ENCODE data around the gene ILDR1.
A peak's percentile ranks its signal among the peaks of the same experiment; 100 is the strongest.
"Not testable (repeated sequence)": the region's sequence is repeated elsewhere in the genome, so short reads cannot be mapped to it uniquely, and the experiment has no call there.

ILDR1 gene

GRCh38 chr3:122055215-122055614, 33.2 kb upstream of the ILDR1 start, which contains the start of gene CD86:
TSS of gene CD86 (plus strand) at chr3:122055362. CDS start at chr3:122055490, 128 bp downstream.
- peaks cover 15% of the 10 kb centered on the region for H3K4me1 ChIP-seq (ENCODE audit: low read length)
- no peak within 1 kb of the TSS for H3K9ac ChIP-seq (ENCODE audit: low read length)
- no peaks in the 10 kb centered on the region for H4K20me1 ChIP-seq (ENCODE audit: insufficient read depth, low read length)
- H3K4me3 ChIP-seq (ENCODE audit: low read length) = no peak within 1 kb of the TSS
- H3K27ac ChIP-seq (ENCODE audit: low read length) = no peak within 1 kb of the TSS
- no peak within 1 kb of the TSS for H3K4me2 ChIP-seq (ENCODE audit: low read depth, low read length)
- H3K79me2 ChIP-seq (ENCODE audit: low read length) = peaks cover 6% of the 10 kb centered on the region; the same call in 1 of the 2 replicates
- no peaks in the 10 kb centered on the region for H3K27me3 ChIP-seq (replicated peaks; ENCODE audit: insufficient read depth, low read length)
- no peaks in the 10 kb centered on the region; the same call in 1 of the 2 replicates for H3K9me3 ChIP-seq (replicated peaks; ENCODE audit: insufficient read depth, low read length)
- H3K36me3 ChIP-seq (replicated peaks; ENCODE audit: insufficient read depth, low read length) = no peaks in the 10 kb centered on the region; the same call in 1 of the 2 replicates
- TF ChIP-seq EZH2 (optimal IDR thresholded peaks at IDR 0.05; ENCODE audit: low read depth, low read length) (no peak), EZH2phosphoT487 (IDR thresholded peaks at IDR 0.05; ENCODE audit: low read length) (no peak), CTCF (IDR thresholded peaks at IDR 0.05; ENCODE audit: low read length) (no peak)
- no peak for DNase-seq
- H3F3A ChIP-seq (ENCODE audit: insufficient read depth, low read length) = no peaks in the 10 kb centered on the region
- H2AFZ ChIP-seq (ENCODE audit: low read length) = no peak within 1 kb of the TSS
- no peaks in the 10 kb centered on the region for H3K9me2 ChIP-seq (replicated peaks; ENCODE audit: insufficient read depth, low read length)

GRCh38 chr3:122052968-122053367, 30.9 kb upstream of the ILDR1 start:
- TF ChIP-seq CTCF (IDR thresholded peaks at IDR 0.05; ENCODE audit: low read length) = no peak
- TF ChIP-seq EZH2 (optimal IDR thresholded peaks at IDR 0.05; ENCODE audit: low read depth, low read length) = no peak
- TF ChIP-seq EZH2phosphoT487 (IDR thresholded peaks at IDR 0.05; ENCODE audit: low read length) = no peak
- no peak overlapping the region for H3K4me2 ChIP-seq (ENCODE audit: low read depth, low read length)
- no peak overlapping the region for H3K4me3 ChIP-seq (ENCODE audit: low read length)
- H3K27ac ChIP-seq (ENCODE audit: low read length) = no peak overlapping the region
- H2AFZ ChIP-seq (ENCODE audit: low read length) = no peak overlapping the region
- no peaks in the 10 kb centered on the region for H3K27me3 ChIP-seq (replicated peaks; ENCODE audit: insufficient read depth, low read length)
- no peak overlapping the region for H3K9ac ChIP-seq (ENCODE audit: low read length)
- peaks cover 15% of the 10 kb centered on the region for H3K4me1 ChIP-seq (ENCODE audit: low read length)
- H3F3A ChIP-seq (ENCODE audit: insufficient read depth, low read length) = no peaks in the 10 kb centered on the region
- no peaks in the 10 kb centered on the region; the same call in 1 of the 2 replicates for H3K36me3 ChIP-seq (replicated peaks; ENCODE audit: insufficient read depth, low read length)
- DNase-seq = peak; percentile 74
- H3K79me2 ChIP-seq (ENCODE audit: low read length) = 0 out of 2 replicates have a peak, but pooled peaks cover under 1% of the 10 kb centered on the region
- no peaks in the 10 kb centered on the region for H4K20me1 ChIP-seq (ENCODE audit: insufficient read depth, low read length)
- no peaks in the 10 kb centered on the region for H3K9me2 ChIP-seq (replicated peaks; ENCODE audit: insufficient read depth, low read length)
- H3K9me3 ChIP-seq (replicated peaks; ENCODE audit: insufficient read depth, low read length) = no peaks in the 10 kb centered on the region; the same call in 1 of the 2 replicates

- H3K4me2 ChIP-seq (ENCODE audit: low read depth, low read length); H3K9me2 ChIP-seq (replicated peaks; ENCODE audit: insufficient read depth, low read length); H4K20me1 ChIP-seq (ENCODE audit: insufficient read depth, low read length); H3K9me3 ChIP-seq (replicated peaks; ENCODE audit: insufficient read depth, low read length); DNase-seq; H3K27ac ChIP-seq (ENCODE audit: low read length); H3K9ac ChIP-seq (ENCODE audit: low read length); H3K4me3 ChIP-seq (ENCODE audit: low read length); H3K36me3 ChIP-seq (replicated peaks; ENCODE audit: insufficient read depth, low read length); H3K27me3 ChIP-seq (replicated peaks; ENCODE audit: insufficient read depth, low read length); H3K4me1 ChIP-seq (ENCODE audit: low read length); H3K79me2 ChIP-seq (ENCODE audit: low read length); H3F3A ChIP-seq (ENCODE audit: insufficient read depth, low read length); H2AFZ ChIP-seq (ENCODE audit: low read length): not testable (repeated sequence)
Measured at GRCh38 chr3:122047773-122048172, 25.7 kb upstream of the ILDR1 start.

GRCh38 chr3:122047296-122047695, 25.2 kb upstream of the ILDR1 start:
- not testable (repeated sequence) for H3K9me2 ChIP-seq (replicated peaks; ENCODE audit: insufficient read depth, low read length); H3K9ac ChIP-seq (ENCODE audit: low read length); H3K79me2 ChIP-seq (ENCODE audit: low read length); H3K4me2 ChIP-seq (ENCODE audit: low read depth, low read length); H3K9me3 ChIP-seq (replicated peaks; ENCODE audit: insufficient read depth, low read length); H3K27me3 ChIP-seq (replicated peaks; ENCODE audit: insufficient read depth, low read length); H3K36me3 ChIP-seq (replicated peaks; ENCODE audit: insufficient read depth, low read length); DNase-seq; H4K20me1 ChIP-seq (ENCODE audit: insufficient read depth, low read length); H3K27ac ChIP-seq (ENCODE audit: low read length); H2AFZ ChIP-seq (ENCODE audit: low read length); H3K4me1 ChIP-seq (ENCODE audit: low read length); H3K4me3 ChIP-seq (ENCODE audit: low read length); H3F3A ChIP-seq (ENCODE audit: insufficient read depth, low read length)

All from MM.1S (cell line).